ENCODE data around the gene PSMB7. TPM values are rescaled to one million over a fixed set of nuclear protein-coding genes. Genes with fewer than 3 reads are reported as not detected.

PSMB7 gene
- total and polyA plus RNA-seq, 11 donors, result 149 to 281 (median 176) TPM

- H3K4me1 ChIP-seq, result peaks cover 0 to 13% (median 0%) of the 10 kb centered on the region in 12 donors
- no peaks in the 10 kb centered on the region for H3K36me3 ChIP-seq
- H3K4me3 ChIP-seq, result no peak overlapping the region
- H3K27me3 ChIP-seq, result peaks cover 0 to 13% (median 0%) of the 10 kb centered on the region in 9 donors
- H3K9me3 ChIP-seq, result peaks cover 0 to 6% (median 0%) of the 10 kb centered on the region in 12 donors
- intact Hi-C loops (cut with DNase I), result no loop called here
- DNase-seq, result no peak
- WGBS, 4 donors, result 82 to 91% (median 89%) methylated on average over 2 of the region's 2 CpGs
- TF ChIP-seq POLR2A (IDR thresholded peaks at IDR 0.05), result no peak
- TF ChIP-seq CTCF (IDR thresholded peaks at IDR 0.05), result no peak
- no peak overlapping the region for H3K27ac ChIP-seq
- no peak for ATAC-seq
Observed at GRCh38 chr9:124443625-124444024, 28.4 kb upstream of the PSMB7 start.

- DNase-seq (no peak), ATAC-seq (no peak)
- H3K27ac ChIP-seq, result no peak overlapping the region
- intact Hi-C loops (cut with DNase I), result no loop called here
- WGBS, 4 donors, result 77 to 90% (median 81%) methylated on average over 3 of the region's 3 CpGs
- peaks cover 0 to 6% (median 0%) of the 10 kb centered on the region in 12 donors for H3K9me3 ChIP-seq
- no peaks in the 10 kb centered on the region for H3K36me3 ChIP-seq
- H3K4me1 ChIP-seq, result peaks cover 0 to 7% (median 0%) of the 10 kb centered on the region in 12 donors
- H3K27me3 ChIP-seq, result peaks cover 0 to 5% (median 0%) of the 10 kb centered on the region in 9 donors
- no peak overlapping the region for H3K4me3 ChIP-seq
- TF ChIP-seq POLR2A (IDR thresholded peaks at IDR 0.05), result no peak
- TF ChIP-seq CTCF (IDR thresholded peaks at IDR 0.05), result no peak
Observed at GRCh38 chr9:124442826-124443225, 27.6 kb upstream of the PSMB7 start.

GRCh38 chr9:124442379-124442778 lies 27.1 kb upstream of the PSMB7 start:
- ATAC-seq, result no peak
- intact Hi-C loops (cut with DNase I), result no loop called here
- Histone ChIP-seq H3K4me1 (peaks cover 0 to 4% (median 0%) of the 10 kb centered on the region in 12 donors), H3K27me3 (peaks cover 0 to 5% (median 0%) of the 10 kb centered on the region in 9 donors), H3K27ac (no peak overlapping the region), H3K9me3 (peaks cover 0 to 6% (median 0%) of the 10 kb centered on the region in 12 donors), H3K36me3 (no peaks in the 10 kb centered on the region), H3K4me3 (no peak overlapping the region)
- no peak for DNase-seq
- TF ChIP-seq CTCF (IDR thresholded peaks at IDR 0.05) (no peak), POLR2A (IDR thresholded peaks at IDR 0.05) (no peak)

- Histone ChIP-seq H3K4me1 (no peaks in the 10 kb centered on the region), H3K9me3 (peaks cover 0 to 6% (median 0%) of the 10 kb centered on the region in 12 donors), H3K27me3 (peaks cover 0 to 5% (median 0%) of the 10 kb centered on the region in 9 donors), H3K4me3 (no peak overlapping the region), H3K27ac (no peak overlapping the region), H3K36me3 (no peaks in the 10 kb centered on the region)
- DNase-seq, result no peak
- no peak for ATAC-seq
- no peak for TF ChIP-seq CTCF (IDR thresholded peaks at IDR 0.05)
- no peak for TF ChIP-seq POLR2A (IDR thresholded peaks at IDR 0.05)
- intact Hi-C loops (cut with DNase I), result no loop called here
- WGBS, 4 donors, result 72 to 85% (median 79%) methylated on average over 15 to 16 of the region's 16 CpGs
Observed at GRCh38 chr9:124441291-124441690, 26.0 kb upstream of the PSMB7 start.

All from heart left ventricle (tissue), 16 donors.